ENCODE data around the gene RBMS3.
"Not testable (repeated sequence)": the region's sequence is repeated elsewhere in the genome, so short reads cannot be mapped to it uniquely, and the experiment has no call there.

RBMS3 gene

DNA sequence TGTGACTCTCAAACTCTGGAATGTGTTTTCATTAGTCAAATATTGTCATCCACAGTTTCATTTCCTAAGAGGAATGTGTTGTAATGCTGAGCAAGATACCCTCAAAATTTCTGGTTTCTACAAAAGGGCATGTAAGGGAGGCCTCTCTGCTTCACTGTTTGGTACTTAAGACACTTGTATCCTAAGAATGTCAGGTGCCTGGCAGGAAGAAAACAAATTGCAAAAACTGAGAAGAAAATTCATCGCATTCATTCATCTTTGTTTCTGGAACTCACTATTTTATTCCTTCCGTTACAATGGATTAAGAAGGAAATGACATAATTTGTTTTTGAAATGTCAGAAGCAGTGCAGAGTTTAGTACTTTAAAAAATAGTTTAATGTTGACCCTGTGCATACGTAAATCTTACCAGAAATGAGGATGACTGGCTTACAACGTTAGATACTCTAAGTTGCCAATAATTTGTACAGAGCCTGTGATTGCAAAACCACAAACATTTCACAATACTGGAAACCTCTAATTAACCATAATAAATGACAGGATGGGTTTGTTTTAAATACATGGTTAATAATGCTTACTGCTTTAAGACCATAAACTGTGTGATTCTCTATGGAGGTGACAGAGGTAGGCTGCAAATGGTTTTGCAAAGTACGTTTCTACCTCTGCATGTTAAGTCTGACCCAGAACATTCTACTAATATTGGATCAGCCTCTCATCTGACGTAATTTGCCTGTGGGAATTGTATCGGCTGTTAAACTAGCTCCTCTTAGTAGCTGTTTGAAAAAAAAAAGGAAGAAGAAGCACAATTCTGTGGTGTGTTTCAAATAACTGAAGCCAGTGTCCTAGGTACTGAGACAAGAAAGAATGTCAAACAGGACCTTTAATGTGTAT is 477.8 kb downstream of the RBMS3 start:
- DNase-seq: no peak

DNA sequence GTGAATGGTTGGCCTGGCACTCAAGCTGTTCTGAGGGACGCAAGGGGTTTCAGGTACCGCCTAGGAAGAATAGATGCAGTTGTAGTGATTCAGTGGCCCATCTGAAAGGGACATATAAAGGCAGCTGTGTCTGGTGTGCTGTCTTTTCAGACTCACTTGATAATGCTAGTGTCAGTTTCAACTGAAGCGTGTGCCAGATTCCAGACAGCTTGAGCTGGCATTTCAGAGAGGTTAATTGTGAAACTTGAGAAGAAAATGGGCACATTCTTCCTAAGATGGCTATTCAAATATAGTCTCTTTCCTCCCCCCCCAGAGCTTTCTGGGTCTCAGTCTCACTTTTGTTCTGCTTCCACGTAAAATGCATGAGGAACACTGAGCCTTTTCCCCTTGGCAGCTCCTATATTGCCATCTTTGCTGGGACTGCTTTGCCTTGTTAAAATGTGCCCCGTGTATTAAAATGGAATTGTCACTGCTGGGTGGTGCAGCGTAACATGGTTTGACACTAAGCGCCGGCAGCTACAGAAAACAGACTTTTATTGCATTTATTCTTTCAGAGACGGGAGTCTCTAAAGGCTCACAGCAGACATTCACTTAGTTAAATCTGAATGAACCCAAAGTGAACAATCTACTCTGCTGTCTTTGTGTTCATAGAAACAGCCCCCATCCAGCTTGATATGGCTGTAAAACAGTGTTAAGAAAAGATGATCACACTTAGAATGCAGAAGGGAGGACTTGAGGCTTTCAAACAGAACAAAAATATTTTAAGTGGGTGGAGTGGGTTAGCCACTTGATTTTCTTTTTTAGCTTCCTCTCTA is 478.7 kb downstream of the RBMS3 start:
- DNase-seq: no peak

DNA sequence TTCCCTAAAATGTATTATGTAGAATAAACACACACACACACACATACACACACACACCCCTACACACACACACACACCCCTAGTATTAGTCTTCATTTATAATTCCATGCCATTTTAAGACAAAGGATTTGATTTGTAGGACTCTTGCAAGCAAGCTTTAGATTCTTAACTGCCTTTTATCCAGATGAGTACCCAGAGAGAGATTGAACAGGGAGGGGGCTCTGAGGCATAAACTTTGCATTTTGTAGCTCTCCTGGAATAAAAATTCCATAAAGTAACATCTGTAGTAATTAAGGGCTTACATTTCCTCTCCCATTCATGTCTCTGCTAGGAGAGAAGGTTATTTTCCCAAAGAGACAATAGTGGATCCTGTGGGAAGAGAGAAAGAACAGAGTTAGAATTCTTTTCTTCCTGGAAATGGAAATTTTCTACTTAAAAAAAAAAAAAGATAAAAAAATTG is 479.4 kb downstream of the RBMS3 start:
- DNase-seq: no peak

DNA sequence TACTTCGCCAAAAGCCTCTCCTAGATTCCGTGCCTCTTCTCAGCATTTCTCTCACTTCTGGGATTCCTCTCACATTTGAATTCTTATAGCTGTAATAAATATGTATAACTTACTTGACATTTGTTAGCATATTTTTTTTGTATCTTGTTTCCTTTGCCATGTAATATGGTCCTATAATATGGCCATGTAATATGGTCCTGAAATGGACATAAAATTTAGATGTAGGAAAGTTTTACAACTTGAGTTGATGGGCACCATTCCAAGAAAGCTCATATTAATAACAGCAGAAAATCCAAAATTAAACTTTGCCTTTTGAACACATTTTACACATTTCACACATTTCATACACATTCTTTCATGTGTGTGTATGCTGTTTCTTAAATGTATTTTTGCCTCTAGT is 480.6 kb downstream of the RBMS3 start:
- DNase-seq: no peak

DNA sequence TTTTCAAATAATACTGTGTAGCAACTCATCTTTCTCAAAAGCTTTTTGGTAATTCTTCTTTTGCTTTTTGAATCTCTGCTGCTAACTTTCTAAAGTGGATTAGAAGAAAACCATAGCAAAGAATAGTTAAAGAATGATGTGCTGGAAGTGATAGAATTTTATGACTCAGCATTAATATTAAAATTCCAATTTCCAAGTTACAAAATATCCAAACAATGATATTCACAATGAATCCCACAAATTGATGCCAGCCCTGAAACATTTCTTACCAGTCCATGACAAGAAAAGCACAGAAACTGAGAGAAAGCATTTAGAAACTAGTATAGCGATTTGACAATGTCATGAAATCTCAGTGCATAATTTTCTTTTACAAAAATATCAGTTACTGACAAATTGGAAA is 482.2 kb downstream of the RBMS3 start:
- no peak for DNase-seq

DNA sequence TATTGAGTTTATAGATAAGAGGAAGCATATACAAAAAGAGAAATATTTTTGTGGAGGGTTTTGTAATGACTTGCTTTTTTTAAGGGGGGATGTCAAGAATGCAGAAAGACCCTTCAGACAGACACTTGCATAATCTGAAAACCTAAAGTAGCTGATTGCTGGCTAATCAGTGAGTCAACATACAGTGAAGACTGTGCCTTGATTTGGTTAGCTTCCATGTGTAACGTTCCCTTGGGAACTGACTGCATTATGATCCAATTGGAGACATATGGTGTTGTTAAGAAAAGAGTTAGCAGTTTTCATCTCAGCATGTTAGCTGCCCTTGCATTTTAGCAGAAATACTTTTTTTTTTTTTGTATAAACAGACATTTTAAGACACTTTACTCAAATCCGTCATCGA is 483.2 kb downstream of the RBMS3 start:
- DNase-seq: no peak

DNA sequence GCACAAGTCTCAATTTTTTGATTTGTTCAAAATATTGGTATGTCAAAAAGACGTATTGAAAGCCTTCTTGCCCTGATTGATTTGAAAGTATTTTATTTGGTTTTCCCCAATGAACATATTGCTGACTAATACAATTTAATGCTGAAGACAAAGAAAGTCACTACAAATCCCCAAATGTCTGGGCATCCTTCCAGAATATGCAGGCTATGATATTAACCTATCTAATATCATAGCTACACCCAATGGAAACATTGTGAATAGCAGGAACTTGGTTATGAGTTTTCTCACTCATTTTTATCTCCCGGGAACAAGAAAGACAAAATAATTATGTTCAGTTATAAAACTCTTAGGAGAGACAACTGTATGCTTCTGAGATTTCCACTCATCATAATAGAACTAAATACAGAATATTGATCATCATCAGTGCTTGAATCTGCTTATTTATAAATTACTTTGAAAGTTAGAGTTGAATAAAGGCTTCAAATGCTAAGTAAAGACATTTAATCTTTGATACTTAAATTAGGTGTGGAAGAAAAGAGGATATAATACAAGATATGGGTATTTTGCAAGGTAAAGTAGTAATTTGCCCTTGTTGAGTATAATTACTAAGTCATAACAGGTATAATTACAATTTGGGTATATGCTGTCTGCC is 483.9 kb downstream of the RBMS3 start:
- no peak for DNase-seq

DNA sequence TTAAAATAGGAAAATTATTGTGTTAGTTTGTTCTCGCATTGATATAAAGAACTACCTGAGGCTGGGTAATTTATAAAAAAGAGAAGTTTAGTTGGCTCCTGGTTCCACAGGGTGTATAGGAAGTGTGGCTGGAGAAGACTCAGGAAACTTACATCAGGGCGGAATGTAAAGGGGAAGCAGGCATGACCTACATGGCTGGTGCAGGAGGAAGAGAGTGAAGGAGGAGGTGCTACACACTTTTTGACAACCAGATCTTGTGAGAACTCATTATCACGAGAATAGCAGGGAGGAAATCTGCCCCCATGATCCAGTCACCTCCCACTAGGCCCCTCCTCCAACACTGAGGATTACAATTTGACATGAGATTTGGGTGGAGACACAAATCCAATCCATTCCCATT is 490.7 kb downstream of the RBMS3 start:
- peak in 1 of 2 donors; percentile 1 for DNase-seq

DNA sequence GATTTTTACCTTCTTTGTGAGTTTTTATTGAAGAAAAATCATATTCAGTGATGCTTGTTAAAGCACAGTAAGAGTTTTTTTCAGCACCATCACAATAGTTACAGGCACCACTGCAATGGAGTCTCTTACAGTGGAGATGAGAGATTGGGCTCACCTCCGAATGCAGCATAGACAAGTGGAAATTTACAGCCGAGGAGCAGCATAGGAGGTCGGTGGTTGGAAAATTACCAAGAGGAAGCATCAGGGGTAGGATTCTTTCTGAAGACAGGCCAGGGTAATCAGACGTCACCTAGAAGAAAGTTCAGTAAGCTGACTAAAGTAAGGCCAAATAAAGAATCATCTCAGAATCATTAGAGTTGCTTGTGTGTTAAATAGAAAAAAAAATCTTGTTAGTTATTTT is 491.6 kb downstream of the RBMS3 start:
- no peak for DNase-seq

DNA sequence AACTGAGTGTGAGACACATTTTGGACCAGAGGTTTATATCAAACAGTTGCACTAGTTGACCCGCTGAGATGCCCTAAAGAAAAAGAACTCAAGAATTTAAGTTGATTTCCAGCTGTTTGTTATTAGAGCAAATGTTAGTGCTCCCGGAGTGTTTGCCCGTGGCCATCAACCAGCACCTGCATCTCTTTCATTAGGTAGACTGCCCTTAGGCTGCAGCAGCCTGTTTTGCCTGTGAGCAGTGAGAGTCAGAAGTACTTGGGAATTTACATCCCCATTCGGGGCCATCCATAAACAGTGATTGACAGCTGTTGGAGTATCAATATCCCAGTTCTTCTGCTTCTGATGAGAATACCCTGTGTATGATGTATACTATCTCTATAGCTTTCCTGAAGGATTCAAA is 492.6 kb downstream of the RBMS3 start:
- no peak for DNase-seq

DNA sequence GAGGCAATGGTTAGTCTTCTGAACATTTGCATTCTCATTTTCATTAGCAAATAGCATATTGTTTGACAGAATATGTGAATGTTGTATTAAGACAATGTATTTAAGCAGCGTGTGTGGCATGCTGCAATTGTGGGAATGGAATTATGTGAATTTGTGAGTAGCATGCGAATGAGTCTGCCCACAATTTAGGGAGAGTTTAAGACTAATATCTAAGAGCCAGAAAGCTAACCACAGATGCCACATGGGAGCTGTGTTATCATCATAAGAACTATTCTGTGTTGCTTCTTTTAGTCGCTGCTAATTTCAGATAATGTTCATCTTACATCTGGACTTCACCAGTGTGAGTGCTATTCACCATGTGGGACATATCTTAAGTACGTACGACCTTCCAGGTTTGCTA is 494.5 kb downstream of the RBMS3 start:
- no peak for DNase-seq

DNA sequence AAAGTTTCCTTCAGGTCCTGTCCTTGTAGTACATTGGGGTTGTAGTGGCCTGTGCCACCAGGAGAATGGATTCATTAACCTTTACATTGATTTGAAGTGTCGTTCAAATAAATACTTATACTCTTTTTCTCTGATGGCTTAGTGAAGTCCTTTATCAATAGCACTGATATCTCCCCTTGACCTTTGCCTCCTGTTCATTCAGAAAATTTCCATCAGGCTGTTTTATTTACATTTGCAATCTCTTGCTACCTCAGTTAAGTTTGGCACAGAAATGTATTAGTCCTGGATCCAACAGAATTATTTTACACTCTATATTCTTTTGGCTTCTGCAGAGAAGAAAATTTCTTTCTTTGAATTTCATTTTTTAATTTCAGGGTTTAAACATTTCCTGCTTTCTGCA is 497.0 kb downstream of the RBMS3 start:
- DNase-seq: no peak

DNA sequence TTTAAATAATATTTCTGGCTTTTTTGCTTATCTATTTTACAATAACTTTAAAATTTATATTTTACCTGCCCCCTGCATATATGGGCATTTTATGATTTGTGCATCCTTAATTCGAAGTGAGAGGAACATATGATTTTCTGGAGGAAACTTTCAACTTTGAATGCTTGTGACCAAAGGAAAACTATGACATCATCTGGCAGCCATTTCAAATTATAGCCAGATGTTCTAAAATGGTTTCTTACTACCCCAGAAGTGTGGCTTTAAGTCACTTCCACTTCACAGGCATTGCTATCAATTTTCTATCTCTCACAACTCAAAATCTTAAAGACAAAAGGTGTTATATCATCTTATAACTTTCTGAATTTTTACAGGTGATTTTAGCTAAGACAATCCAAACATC is 508.8 kb downstream of the RBMS3 start:
- DNase-seq: no peak

DNA sequence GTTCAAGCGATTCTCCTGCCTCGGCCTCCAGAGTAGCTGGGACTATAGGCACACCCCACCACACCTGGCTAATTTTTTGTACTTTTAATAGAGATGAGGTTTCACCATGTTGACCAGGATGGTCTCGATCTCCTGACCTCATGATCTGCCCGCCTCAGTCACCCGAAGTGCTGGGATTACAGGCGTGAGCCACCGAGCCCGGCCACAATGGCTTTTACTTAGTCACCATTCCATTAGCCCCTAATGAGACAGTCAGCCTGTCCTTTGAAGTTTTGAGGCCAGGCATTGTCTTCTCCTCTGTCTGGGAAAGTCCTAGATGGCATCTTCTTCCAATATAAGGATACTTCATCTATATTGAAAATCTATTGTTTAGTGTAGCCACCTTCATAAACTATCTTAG is 515.9 kb downstream of the RBMS3 start:
- no peak for DNase-seq

DNA sequence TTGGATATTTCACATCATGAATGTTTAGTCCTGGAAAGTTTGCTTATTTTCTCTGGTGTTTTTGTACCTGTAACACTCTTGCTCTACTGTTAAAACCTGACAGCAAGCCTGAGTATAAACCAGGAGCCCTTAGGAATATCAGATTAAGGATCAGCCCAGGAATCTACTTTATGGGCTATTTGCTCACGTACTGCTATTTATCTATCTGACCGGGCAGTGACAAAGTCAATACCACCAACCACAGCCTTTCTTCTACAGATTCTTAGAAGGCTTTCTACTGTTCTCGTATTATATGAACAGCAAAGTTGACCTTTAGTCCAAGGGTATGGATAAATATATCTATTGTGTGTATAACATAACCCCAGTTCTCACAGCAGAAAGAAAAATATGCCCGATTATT is 521.2 kb downstream of the RBMS3 start:
- no peak for DNase-seq

DNA sequence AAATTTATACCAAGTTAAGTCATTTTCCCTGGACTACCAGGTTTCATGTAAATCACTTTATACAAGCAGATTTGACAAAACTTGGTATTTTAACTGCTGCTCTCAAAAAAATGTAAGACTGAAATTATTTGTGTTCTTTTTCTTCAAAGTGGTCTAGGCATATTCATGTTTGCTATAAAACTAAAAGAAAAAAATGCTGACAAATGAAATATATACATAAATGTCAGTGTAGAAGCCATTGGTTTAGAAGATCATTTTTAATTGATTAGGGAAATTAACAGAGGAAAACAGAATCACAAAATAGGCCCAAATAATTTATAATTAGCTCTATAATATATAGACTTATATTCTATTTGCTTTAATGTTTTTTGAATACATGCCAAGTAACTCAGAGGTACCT is 523.2 kb downstream of the RBMS3 start:
- DNase-seq: no peak

DNA sequence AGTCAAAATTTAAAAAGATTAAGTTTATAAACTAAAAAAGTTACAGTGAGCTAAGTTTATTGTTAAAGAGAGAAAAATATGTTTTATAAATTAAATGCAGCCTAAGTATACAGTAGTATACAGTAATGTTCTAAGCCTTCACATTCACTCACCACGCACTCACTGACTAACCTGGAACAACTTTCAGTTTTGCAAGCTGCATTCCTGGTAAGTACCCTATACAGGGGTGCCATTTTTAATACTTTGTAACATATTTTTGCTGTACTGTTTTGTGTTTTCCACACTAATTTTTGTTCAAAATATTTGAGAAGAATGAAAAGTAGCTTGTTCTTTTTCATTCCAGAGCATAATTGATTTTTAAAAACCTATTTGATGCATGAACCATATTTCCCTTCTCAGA is 524.9 kb downstream of the RBMS3 start:
- no peak for DNase-seq

DNA sequence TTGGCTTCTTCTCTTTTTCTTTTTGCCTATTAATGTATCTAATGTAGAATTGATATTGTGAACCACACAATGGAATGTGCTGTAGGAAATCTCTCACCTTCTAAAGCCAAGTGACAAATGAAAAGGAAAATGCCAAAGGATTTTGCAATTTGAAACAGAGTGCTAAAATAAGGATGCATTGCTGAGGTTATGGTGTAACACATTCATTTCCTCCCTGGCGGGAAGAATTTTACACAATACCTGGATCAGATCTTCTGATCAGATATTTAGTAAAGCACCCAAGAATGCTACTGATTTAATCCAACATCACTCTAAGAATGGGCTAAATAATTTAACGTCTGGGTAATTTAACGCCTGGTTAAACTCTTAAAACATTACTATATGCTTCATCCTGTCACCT is 527.5 kb downstream of the RBMS3 start:
- not testable (repeated sequence) for DNase-seq

DNA sequence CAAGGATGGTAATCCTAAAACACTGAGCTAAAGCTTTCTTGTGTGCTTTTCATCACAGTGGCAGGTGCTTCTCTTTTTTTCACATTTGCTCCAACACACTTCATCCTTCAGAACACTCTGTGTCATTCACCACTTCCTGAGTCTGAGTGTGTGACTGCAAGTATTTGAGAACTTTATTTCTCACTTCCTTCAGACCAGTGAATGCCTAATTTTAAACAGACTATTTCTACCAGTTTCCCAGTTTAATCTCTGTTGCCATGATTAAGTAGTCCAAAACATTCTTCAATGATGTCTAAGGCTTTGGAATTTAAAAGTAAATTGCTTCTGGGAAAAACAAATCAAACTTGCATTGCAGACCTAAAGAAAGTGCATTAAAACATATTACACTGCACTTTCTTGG is 541.2 kb downstream of the RBMS3 start:
- no peak for DNase-seq

DNA sequence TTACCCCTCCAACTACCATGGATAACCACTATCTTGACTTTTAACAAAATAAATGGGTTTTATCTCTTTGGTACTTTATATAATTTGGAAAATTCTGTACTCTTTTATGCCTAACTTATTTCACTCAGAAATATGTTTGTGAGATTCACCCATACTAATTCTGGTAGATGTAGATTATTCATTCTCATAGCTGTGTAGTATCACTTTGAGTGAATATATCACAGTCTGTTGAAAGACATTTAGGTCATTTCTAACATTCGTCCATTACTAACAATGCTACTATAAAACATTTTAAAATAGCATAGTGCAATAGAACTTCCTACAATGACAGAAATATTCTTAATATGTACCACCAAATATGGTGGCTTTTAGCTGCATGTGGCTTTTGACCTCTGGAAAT is 542.4 kb downstream of the RBMS3 start:
- DNase-seq: no peak

DNA sequence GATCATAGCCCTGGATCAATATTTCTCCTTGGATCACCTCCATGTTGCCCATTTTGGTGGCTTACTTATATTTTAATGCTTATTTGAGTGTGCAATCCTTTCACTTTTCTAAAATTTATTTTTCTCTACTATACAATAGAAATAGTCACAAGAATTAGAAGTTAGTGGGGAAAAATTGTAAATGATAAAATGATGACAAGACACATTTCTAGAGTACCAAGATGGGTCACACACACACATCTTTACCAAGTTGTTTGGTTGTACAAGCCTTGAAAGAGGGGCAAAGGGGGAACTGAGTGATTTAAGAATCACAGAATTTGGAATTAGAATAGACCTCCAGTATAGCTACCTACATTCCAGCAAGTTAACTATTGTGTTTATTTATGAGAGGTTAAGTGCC is 545.8 kb downstream of the RBMS3 start:
- no peak for DNase-seq

DNA sequence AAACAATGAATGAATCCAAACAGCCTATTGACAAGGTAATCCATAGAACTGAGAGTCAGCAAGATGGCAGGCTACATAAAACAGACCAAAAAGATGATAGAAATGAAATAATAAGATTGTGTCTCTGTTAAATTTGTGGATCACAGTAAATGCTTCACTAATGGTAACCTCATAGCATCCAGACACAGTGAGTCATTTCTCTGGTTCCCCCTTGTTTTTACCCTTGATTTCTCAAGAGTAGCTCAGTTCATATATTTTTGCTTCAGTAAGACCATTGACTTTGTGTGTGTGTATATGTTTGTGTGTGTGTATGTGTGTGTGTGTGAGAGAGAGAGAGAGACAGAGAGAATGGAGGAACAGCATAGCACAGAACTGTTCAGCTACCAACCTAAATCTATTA is 546.9 kb downstream of the RBMS3 start:
- DNase-seq: no peak

DNA sequence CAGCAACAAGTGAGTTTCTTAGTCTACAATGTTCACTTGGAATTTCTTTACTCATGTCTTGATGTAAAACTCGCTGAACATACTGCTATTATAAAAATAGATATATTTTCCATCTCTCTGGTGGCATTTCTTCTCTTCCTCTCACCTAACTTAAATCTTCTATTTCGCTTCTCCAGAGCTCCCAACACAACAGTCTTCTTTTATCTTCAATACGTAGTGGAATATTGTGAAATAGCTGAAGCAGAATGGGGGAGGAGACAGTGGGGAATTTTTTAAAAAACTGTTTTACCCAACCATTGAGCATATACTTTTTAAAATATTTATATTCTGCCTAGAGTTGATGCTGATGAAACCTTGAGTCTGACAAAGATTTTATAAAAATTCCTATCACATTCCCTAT is 548.5 kb downstream of the RBMS3 start:
- no peak for DNase-seq

DNA sequence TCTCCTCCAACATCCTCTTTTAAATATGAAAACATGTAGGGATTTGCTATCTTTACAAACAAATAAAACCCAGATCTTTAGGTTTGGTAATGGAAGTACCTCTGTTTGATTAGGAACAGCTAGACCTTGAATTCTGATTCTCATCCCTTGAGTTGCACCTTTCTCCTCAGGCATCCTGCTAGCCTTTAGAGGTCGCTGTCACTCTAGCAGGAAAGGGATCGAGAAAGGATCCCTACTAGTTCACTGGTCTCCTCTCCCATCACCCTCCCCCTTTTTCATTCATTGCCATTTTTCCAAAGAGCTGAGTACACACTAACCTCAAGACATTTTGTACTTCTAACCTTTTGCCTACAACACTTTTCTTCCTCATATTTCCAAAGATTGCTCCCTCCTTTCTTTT is 569.8 kb downstream of the RBMS3 start:
- DNase-seq: no peak
